T-helper 1 cell treated with Interleukin-12 subunit alpha and Interleukin-12 subunit beta and Interleukin-4 antibody, amounts not matched to agents 30 ng/mL and 1 ng/mL, for 36 hours (primary cell): Measurements from ENCODE around the gene BLID. TPM values are rescaled to one million over a fixed set of nuclear protein-coding genes. Genes with fewer than 3 reads are reported as not detected.

Experiments used
- intact Hi-C: fragments of 100-400 bp; cut with micrococcal nuclease; formaldehyde crosslinking; loops from one replicate; pipeline ENCODE4 v1.15.1; 2024
- total RNA-seq: library from RNA; stranded (reverse); gene quantifications from 2 replicates; pipeline ENCODE4 v1.2.3, GENCODE V29; 2022

The BLID gene
- total RNA-seq, 1 donor from 2014 or later = not detected

- intact Hi-C loops = no loop called here
These were observed 24.5 kb upstream of the BLID start for GRCh38 chr11:122140500-122140899.

DNA sequence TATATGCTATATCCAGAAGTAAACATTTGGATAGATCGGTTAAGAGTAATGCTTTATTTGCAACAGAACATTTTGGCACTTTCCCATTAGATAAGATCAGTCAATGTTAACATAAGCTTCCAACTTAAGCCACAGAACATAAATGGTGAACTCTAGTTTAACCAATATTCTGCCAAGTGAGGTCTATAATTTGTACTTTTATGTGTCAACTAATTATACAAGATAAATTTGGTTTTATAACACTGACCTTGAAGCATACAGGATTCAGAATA is 23.5 kb upstream of the BLID start:
- intact Hi-C loops = no loop called here

DNA sequence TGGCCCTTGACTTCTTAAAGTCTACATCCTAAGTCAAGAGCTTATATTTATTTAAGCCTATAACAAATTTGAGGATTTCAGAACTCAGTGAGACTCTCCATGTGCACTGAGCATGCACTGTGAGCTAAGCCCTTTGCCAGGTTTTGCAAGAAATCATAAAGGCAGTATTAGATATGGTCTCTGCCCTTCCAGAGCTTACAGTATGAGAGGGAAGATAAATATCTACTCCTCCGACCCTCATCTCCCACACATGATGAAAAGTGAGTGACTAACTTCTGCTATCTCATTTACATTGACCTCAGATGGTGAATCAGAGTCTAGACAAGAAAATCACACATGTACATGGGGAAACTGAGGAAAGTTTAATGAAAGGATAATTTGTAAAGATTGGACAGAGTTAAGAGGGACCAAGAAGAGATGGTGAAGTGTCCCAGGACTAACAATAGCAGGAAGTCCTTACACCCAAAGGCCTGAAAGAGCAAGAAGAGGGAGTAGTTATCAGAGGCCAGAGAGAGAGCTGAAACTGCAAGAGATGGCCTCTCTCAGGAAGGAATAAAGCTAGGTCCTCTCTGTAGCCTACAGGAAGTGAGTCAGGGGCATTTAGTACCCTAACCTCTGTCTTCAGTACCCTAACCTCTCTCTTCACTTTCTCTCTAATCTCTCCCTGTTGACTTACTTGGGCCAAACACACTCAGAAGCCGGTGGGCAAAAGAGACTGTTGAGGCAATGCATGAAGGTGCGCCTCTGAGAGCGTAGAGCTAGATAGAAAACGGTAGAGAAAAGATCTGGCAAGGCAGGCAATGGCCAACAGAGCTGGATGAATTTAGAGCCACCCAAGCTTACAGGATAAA is 23.0 kb upstream of the BLID start:
- intact Hi-C loops = no loop called here

- intact Hi-C loops = no loop called here
These were observed 21.2 kb upstream of the BLID start for GRCh38 chr11:122137078-122137793.

GRCh38 chr11:122131126-122131525 is 15.1 kb upstream of the BLID start:
- intact Hi-C loops = no loop called here

DNA sequence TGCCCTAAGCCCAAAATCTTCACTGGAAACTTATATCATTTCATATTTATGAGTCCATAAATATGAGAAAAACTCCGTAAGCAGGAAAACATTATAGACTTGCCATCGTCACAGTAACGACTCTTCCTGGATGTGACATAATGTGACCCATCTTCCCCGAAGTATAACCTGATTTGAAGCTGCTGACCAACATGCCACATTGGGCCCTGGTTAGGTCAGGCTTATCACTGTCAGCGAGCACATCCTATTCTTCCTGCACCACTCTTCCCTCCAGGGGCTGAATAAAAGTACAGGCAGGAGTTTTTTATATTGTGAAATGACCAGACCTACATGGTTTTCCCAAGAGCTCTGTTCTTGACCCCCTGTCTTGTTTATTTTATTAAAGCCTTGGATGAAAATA is 12.1 kb upstream of the BLID start:
- intact Hi-C loops = no loop called here

DNA sequence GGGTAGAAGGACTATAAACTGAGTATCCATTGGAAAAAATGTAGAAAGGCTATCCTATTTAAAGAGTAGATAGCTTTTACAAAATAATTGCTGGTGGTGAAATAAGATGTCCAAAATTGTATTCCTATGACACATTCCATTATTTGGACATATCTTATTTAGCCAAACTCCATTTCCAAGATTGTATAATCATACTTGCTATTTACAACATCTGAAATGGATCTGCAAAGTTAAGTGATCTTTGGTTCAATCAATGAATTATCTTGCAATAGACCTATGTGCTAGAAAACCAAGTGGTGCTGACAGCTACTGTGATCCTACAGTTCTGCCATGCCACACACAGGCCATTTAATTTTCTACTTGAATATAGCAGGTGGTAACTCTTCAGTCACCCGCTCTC is 11.0 kb upstream of the BLID start:
- intact Hi-C loops = no loop called here

DNA sequence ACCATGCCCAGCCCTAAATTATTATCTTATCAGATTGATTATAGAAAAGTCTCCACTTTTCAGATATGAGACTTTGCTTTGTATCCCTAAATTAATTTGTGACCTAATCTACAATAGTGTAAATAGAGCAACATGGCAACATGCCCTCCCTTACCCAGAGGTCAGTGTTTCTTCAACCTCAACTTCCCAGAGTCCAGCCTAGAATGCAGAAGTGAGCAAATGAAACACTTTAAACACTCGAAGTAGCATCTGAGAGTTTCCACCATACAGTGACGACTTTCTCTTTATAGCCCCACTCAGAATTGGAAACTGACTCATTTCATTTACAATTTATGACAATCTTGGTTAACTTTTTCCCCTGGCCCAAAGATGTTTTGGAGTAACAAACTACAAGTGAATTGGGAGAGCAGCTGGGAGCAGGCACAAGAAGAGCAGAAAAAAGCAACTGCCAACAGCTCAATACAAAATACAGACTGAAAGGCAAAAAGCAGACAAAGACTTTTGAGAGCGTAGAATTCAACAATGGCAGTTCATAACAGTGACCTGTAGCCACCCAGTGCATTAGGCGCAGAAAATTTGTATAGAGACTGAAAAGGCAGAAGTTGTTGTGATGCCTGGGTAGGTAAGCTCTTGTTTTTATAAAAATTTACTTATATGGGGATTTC is 10.1 kb upstream of the BLID start:
- intact Hi-C loops = no loop called here

- intact Hi-C loops = no loop called here
These were observed 7.4 kb upstream of the BLID start for GRCh38 chr11:122123263-122123929.

DNA sequence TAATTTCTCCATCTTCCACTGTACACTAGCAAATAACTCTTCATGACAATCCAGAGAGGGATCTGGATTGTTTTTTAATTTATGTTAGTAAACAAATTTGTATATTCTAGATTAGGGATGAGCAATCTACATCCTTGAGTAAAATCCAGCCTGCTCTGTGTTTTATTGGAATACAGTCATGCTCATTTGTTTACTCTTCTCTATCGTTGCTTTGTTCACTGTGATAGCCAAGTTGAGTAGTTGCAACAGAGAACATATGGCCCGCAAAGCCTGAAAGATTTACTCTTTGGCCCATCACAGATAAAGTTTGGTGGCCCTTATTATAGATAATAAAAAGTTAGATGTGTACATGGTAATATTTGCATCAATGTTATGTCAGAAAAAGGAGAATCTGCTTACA is 6.2 kb upstream of the BLID start:
- intact Hi-C loops = no loop called here

- intact Hi-C loops = no loop called here
These were observed 4.1 kb upstream of the BLID start for GRCh38 chr11:122120096-122120495.

GRCh38 chr11:122116591-122116990 is 576 bp upstream of the BLID start:
- intact Hi-C loops = no loop called here

- intact Hi-C loops = no loop called here
These were observed 1.0 kb downstream of the BLID start for GRCh38 chr11:122114976-122115375.

DNA sequence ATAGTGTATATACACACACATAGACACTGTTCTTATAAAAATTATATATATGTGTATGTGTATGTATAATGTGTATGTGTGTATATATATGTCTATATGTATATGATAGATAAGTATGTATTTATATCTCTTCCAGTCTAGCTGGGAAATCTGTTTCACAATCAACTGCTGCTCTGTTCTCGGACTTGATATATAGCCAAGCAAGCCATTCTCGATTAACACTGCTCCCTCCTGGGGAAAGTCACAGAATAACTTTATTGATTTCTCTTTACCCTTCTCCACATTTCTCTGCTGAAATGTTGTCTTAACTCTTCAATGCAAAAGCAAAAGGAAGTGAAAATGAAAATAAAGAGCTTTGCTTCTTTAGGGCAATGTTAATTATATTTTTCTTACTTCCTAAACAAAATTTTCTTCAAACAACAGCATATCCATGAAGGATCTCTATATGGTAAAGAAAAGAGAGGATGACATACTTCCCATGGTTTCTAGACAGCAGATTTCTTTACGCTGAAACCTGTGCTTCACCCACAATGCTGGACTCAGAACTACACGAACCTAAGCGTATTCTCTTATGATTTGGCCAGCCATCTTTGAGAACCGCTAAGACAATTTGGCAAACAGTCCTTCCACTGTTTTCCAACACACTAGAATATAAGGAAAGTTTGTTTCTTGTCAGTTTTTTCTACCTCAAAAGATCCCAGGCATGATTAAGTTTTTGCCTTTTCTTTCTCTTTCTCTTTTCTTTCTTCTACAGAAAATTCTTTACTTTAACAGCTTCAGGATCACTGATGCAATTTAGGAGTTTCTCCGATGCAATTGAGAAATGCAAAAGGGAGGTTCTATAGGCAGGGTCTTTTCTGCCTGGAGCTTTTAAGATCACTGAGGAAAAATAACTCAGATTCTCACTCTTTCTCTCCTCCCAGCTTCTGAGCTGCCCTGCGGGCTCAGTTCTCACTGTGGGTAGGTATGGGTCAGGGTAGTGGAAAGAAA is 1.9 kb downstream of the BLID start:
- intact Hi-C loops = no loop called here

- intact Hi-C loops = no loop called here
These were observed 3.3 kb downstream of the BLID start for GRCh38 chr11:122112470-122113365.

DNA sequence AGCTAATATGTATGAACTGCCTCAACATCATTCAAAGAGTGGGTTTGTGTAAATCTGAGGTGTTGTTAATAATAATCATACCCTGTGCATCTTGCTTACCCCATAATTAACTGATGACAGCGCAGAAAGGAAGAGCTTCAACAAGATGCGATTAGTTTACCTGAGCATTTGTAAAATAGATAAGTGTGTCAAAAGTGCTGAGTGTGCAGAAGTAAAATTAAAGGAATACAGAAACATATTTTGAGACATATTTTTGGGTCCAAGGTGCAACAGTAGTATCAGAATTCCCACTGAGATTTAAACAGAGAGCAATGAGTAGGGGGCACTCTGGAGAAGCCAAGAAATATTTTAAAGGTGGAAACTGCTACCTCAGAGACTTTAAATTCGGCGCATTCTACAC is 6.1 kb downstream of the BLID start:
- intact Hi-C loops = no loop called here

- intact Hi-C loops = no loop called here
These were observed 7.2 kb downstream of the BLID start for GRCh38 chr11:122108828-122109227.

DNA sequence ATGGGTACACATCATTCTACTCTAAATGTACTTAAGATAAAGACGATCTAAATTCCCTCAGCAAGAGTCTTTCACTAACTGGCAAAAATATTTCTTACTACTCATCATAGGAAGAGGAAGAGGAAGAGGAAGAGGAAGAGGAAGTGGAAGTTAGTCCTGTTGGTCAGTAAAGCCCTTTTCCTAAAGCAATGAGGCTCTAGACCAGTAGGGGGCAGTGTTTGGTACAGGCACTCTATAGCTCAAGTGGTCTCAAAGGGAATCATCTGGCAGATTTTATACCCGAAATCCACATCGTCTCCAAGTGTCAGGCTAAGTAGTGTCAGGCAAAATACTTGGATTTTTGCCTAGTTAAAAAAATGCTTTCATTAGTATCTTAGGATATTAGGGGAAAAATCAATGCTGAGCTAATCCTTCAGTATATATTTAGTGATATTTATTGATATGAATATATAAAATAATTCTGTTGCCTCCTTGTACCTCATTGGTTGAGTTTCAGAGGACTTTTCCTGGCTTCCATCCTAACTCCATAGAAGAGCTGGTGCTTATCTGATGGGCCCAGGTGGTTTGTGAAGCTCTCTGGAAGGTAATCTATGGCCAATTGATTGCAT is 7.7 kb downstream of the BLID start:
- intact Hi-C loops = no loop called here

DNA sequence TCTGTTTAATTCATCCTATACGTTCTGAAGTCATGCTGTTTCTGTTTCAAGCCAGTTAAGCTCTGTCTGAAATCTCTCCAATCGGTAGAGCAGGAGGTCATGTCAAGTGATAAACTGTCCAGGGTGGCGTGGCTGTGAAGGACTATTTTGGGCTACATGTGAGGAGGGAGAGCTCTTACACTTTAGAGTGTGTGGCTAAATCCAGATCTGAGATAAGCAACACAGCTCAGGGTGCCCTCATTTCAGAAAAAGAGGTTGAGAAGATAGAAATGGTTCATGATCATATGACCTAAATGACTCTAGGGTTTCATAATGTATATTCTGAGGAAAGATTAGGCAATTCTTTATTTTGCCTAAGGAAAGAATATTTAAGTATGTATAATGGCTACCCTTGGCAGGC is 8.4 kb downstream of the BLID start:
- intact Hi-C loops = no loop called here
